PC-3 (cell line): Measurements from ENCODE around the gene DNAJC4. TPM values are rescaled to one million over a fixed set of nuclear protein-coding genes. Genes with fewer than 3 reads are reported as not detected.

ENCODE experiments used
- ATAC-seq: fragments of 200-7000 bp; cut with Tn5 transposase; 2 replicates; pipeline ENCODE4 v1.9.1; 2020; ENCODE audit warnings: mild to moderate bottlenecking, moderate library complexity
- BruUV-seq: library from RNA; stranded (reverse); fragments of 400-500 nt; replicated peaks from 2 replicates; lab custom pipeline; 2021; lab: Mats Ljungman, UMichigan
- CTCF ChIA-PET: fragments of 300-600 bp; sonication (Branson Sonifier 250); formaldehyde crosslinking; loops from one replicate; lab custom pipeline; 2022; ENCODE audit warnings: antibody characterized with exemption; lab: Charles Lee
- POLR2A ChIA-PET: fragments of 300-600 bp; sonication (Branson Sonifier 250); formaldehyde crosslinking; loops from one replicate; lab custom pipeline; 2022; ENCODE audit warnings: antibody characterized with exemption; ENCODE audit not compliant: unreplicated experiment; lab: Charles Lee
- DNase-seq: peaks from one replicate; pipeline ENCODE4 v3.0.0-alpha.2; 2015
- H2AFZ ChIP-seq: fragments of 300-600 bp; sonication (generic); 2 replicates; pipeline ENCODE4 v1.6.0; 2016; ENCODE audit warnings: antibody characterized with exemption, low read length
- H3F3A ChIP-seq: fragments of 300-600 bp; sonication (generic); one replicate; pipeline ENCODE4 v1.6.0; 2017; ENCODE audit warnings: antibody characterized with exemption, low read length, control low read depth, mild to moderate bottlenecking; ENCODE audit not compliant: unreplicated experiment
- H3K27ac ChIP-seq: fragments of 300-600 bp; sonication (generic); 2 replicates; pipeline ENCODE4 v1.5.1; 2016; ENCODE audit warnings: mild to moderate bottlenecking, low read length
- H3K27me3 ChIP-seq: fragments of 300-600 bp; sonication (generic); 2 replicates; pipeline ENCODE4 v1.6.1; 2016; ENCODE audit warnings: low read length, mixed read lengths
- H3K36me3 ChIP-seq: fragments of 300-600 bp; sonication (generic); 2 replicates; pipeline ENCODE4 v1.6.1; 2016; ENCODE audit warnings: low read depth, mixed run types, low read length, mixed read lengths
- H3K4me1 ChIP-seq: fragments of 300-600 bp; sonication (generic); 2 replicates; pipeline ENCODE4 v1.5.1; 2016; ENCODE audit warnings: low read length; ENCODE audit not compliant: insufficient read depth
- H3K4me2 ChIP-seq: fragments of 300-600 bp; sonication (generic); 2 replicates; pipeline ENCODE4 v1.6.0; 2016; ENCODE audit warnings: low read length
- H3K4me3 ChIP-seq: fragments of 300-600 bp; sonication (generic); 2 replicates; pipeline ENCODE4 v1.5.1; 2016; ENCODE audit warnings: mild to moderate bottlenecking, low read length, mixed read lengths
- H3K79me2 ChIP-seq: fragments of 300-600 bp; sonication (generic); 2 replicates; pipeline ENCODE4 v1.6.1; 2017; ENCODE audit warnings: low read length, mixed read lengths
- H3K9ac ChIP-seq: fragments of 300-600 bp; sonication (generic); 2 replicates; pipeline ENCODE4 v1.6.0; 2016; ENCODE audit warnings: mild to moderate bottlenecking, low read length
- H3K9me2 ChIP-seq: fragments of 300-600 bp; sonication (generic); replicated peaks from 2 replicates; pipeline ENCODE4 v1.6.1; 2016; ENCODE audit warnings: mixed run types, low read length, mixed read lengths
- H3K9me3 ChIP-seq: fragments of 300-600 bp; sonication (generic); 2 replicates; pipeline ENCODE4 v1.6.1; 2016; ENCODE audit warnings: low read length, mixed read lengths
- H4K20me1 ChIP-seq: fragments of 300-600 bp; sonication (generic); 2 replicates; pipeline ENCODE4 v1.6.1; 2016; ENCODE audit warnings: low read length, mixed read lengths
- EZH2 ChIP-seq: fragments of 300-600 bp; sonication (generic); IDR thresholded peaks from one replicate; pipeline ENCODE4 v1.6.1; 2017; ENCODE audit warnings: antibody characterized with exemption, mild to moderate bottlenecking, low read length; ENCODE audit not compliant: unreplicated experiment
- EZH2phosphoT487 ChIP-seq: fragments of 300-600 bp; sonication (generic); IDR thresholded peaks from 2 replicates; pipeline ENCODE4 v1.6.1; 2018; ENCODE audit warnings: mild to moderate bottlenecking, antibody characterized with exemption, low read length, borderline replicate concordance
- intact Hi-C: fragments of 100-400 bp; cut with micrococcal nuclease; formaldehyde crosslinking; loops from 2 replicates; pipeline ENCODE4 v1.9.0; 2023
- total RNA-seq: library from RNA; depleted of rRNA; stranded (reverse); fragments of >200 nt; gene quantifications from 2 replicates; pipeline ENCODE4 v1.2.3, GENCODE V29; 2014
- TF ChIP-seq, protein P1 (sequence below): fragments of 300-600 bp; sonication (generic); conservative IDR thresholded peaks from 2 replicates; pipeline ENCODE4 v1.5.1; 2017; ENCODE audit warnings: antibody characterized with exemption, low read depth, mild to moderate bottlenecking, low read length

The DNAJC4 gene
- total RNA-seq, 1 experiment from 2014 or later: 25.4 TPM

DNA sequence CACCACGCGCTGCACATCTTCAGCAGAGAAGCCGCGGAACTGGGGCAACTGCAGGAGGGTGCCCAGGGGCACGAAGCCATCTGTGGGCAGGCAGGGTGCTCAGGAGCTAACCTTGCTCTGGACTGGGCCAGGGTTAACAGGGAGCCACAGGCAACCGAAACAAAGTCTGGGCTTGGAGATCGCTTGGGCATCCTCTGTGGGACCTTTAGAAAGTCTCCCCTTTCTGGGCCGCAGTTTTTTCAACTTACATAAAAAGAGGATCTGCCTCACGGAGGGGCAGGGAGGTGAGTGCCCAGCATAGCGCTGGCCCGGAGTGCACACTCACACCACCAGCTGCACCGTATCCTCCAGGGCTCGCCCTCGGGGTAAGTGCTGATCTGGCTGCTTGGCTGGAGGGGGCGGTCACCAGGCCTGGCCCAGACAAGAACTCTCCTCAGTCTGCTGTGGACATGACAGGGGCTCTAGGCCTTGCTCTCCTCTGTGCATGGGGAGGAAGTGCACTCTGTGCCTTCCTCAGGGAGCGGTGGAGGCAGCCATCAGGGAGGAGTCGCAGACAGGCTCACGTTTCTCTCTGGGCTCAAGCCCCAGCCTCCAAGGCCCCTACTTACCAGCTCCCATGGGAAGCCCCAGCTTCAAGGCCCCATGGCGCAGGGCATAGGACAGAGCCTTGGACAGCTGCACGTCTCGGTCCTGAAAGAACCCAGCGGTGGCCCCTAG lies 5.3 kb upstream of the DNAJC4 start:
- peaks cover 34% of the 10 kb centered on the region for H3K4me1 ChIP-seq
- peaks cover 21% of the 10 kb centered on the region for H3K79me2 ChIP-seq
- H3K4me3 ChIP-seq: peak overlapping the region; percentile 83
- POLR2A ChIA-PET: no interaction called here
- DNase-seq (no peak), ATAC-seq (no peak)
- H3K9ac ChIP-seq: no peak overlapping the region; the same call in 1 of the 2 replicates
- no peaks in the 10 kb centered on the region for H3K27me3 ChIP-seq
- H3K36me3 ChIP-seq: 0 out of 2 replicates have a peak, but pooled peaks cover 3% of the 10 kb centered on the region
- no peaks in the 10 kb centered on the region for H3F3A ChIP-seq
- intact Hi-C loops: no loop called here
- H3K9me2 ChIP-seq: no peaks in the 10 kb centered on the region
- no TSS peak for BruUV-seq
- H4K20me1 ChIP-seq: no peaks in the 10 kb centered on the region
- H3K9me3 ChIP-seq: no peaks in the 10 kb centered on the region
- peak overlapping the region; percentile 97 for H3K4me2 ChIP-seq
- H2AFZ ChIP-seq: no peak overlapping the region
- no peak for TF ChIP-seq EZH2phosphoT487
- TF ChIP-seq EZH2: no peak
- TF ChIP-seq, protein P1, sequence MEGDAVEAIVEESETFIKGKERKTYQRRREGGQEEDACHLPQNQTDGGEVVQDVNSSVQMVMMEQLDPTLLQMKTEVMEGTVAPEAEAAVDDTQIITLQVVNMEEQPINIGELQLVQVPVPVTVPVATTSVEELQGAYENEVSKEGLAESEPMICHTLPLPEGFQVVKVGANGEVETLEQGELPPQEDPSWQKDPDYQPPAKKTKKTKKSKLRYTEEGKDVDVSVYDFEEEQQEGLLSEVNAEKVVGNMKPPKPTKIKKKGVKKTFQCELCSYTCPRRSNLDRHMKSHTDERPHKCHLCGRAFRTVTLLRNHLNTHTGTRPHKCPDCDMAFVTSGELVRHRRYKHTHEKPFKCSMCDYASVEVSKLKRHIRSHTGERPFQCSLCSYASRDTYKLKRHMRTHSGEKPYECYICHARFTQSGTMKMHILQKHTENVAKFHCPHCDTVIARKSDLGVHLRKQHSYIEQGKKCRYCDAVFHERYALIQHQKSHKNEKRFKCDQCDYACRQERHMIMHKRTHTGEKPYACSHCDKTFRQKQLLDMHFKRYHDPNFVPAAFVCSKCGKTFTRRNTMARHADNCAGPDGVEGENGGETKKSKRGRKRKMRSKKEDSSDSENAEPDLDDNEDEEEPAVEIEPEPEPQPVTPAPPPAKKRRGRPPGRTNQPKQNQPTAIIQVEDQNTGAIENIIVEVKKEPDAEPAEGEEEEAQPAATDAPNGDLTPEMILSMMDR: no peak
- H3K27ac ChIP-seq: no peak overlapping the region
- CTCF ChIA-PET: no interaction called here

- Histone ChIP-seq H3K79me2 (peaks cover 23% of the 10 kb centered on the region), H3K27ac (no peak within 1 kb of the TSS), H3K9ac (peak within 1 kb of the TSS; percentile 79), H3K9me2 (no peaks in the 10 kb centered on the region), H2AFZ (peak within 1 kb of the TSS; percentile 92), H3F3A (no peaks in the 10 kb centered on the region), H3K27me3 (no peaks in the 10 kb centered on the region), H4K20me1 (no peaks in the 10 kb centered on the region), H3K4me3 (peak within 1 kb of the TSS; percentile 83), H3K4me1 (peaks cover 35% of the 10 kb centered on the region), H3K9me3 (no peaks in the 10 kb centered on the region), H3K4me2 (peak within 1 kb of the TSS; percentile 97), H3K36me3 (0 out of 2 replicates have a peak, but pooled peaks cover 3% of the 10 kb centered on the region)
- ChIA-PET CTCF (interaction anchor here (0.7 to 2.0 kb wide), 2 partner anchors 21 to 424 kb away, joined by 3 to 9 read pairs; no protein-coding TSS in a partner anchor), POLR2A (interaction anchor here (1.2 kb wide), 1 partner anchor 19 kb away, joined by 5 read pairs; no protein-coding TSS in a partner anchor)
- ATAC-seq (peak; percentile 68), DNase-seq (peak; percentile 88)
- TF ChIP-seq, protein P1: peak; percentile 49
- TF ChIP-seq EZH2: no peak
- TSS peak; percentile 62 for BruUV-seq
- intact Hi-C loops: loop anchor here (1.0 kb wide), 1 partner anchor 22 kb away; no protein-coding TSS in a partner anchor
Observed at GRCh38 chr11:64225608-64226506, 4.5 kb upstream of the DNAJC4 start, which contains the start of the genes NUDT22 and TRPT1. TSS of gene NUDT22 (plus strand) at chr11:64226274. CDS start at chr11:64226653, 379 bp downstream. TSS of gene TRPT1 (minus strand) at chr11:64226186. CDS start at chr11:64225860, 326 bp downstream.
